H9 (cell line): ENCODE measurements around the gene TARP.

ENCODE experiments used
- DNase-seq: peaks from one replicate; pipeline ENCODE4 v3.0.0-alpha.2; 2017
- H2AFZ ChIP-seq: one replicate; pipeline ENCODE4 v1.6.1; 2013; ENCODE audit warnings: mild to moderate bottlenecking, low read length, control low read depth, moderate library complexity
- H2AK5ac ChIP-seq: 2 replicates; pipeline ENCODE4 v1.6.1; 2013; ENCODE audit warnings: low read length, control low read depth, mixed read lengths; ENCODE audit not compliant: insufficient read length
- H2BK120ac ChIP-seq: one replicate; pipeline ENCODE4 v1.6.1; 2013; ENCODE audit warnings: low read depth, mild to moderate bottlenecking, low read length, control low read depth, inconsistent platforms; ENCODE audit not compliant: poor library complexity, severe bottlenecking
- H2BK12ac ChIP-seq: 2 replicates; pipeline ENCODE4 v1.6.1; 2013; ENCODE audit warnings: low read length, control low read depth, mixed read lengths, low read depth; ENCODE audit not compliant: insufficient read length
- H2BK15ac ChIP-seq: 2 replicates; pipeline ENCODE4 v1.6.1; 2013; ENCODE audit warnings: low read depth, low read length, control low read depth
- H2BK20ac ChIP-seq: one replicate; pipeline ENCODE4 v1.6.1; 2013; ENCODE audit warnings: low read depth, mild to moderate bottlenecking, low read length, control low read depth, inconsistent platforms; ENCODE audit not compliant: poor library complexity, severe bottlenecking
- H2BK5ac ChIP-seq: 2 replicates; pipeline ENCODE4 v1.6.1; 2013; ENCODE audit warnings: low read length, control low read depth, mixed read lengths; ENCODE audit not compliant: insufficient read length
- H3K14ac ChIP-seq: 2 replicates; pipeline ENCODE4 v1.6.1; 2013; ENCODE audit warnings: low read length, control low read depth; ENCODE audit not compliant: insufficient read depth
- H3K18ac ChIP-seq: 2 replicates; pipeline ENCODE4 v1.6.1; 2013; ENCODE audit warnings: low read depth, mild to moderate bottlenecking, mixed read lengths, low read length, control low read depth; ENCODE audit not compliant: insufficient read length
- H3K23ac ChIP-seq: 2 replicates; pipeline ENCODE4 v1.6.1; 2013; ENCODE audit warnings: low read length, control low read depth, mixed read lengths, low read depth; ENCODE audit not compliant: insufficient read length
- H3K23me2 ChIP-seq: 2 replicates; pipeline ENCODE4 v1.6.1; 2013; ENCODE audit warnings: low read depth, mild to moderate bottlenecking, mixed read lengths, low read length, control low read depth; ENCODE audit not compliant: insufficient read length, poor library complexity, severe bottlenecking
- H3K27ac ChIP-seq: 2 replicates; pipeline ENCODE4 v1.5.1; 2013; ENCODE audit warnings: low read length, control low read depth, mixed read lengths, low read depth; ENCODE audit not compliant: insufficient read length
- H3K27me3 ChIP-seq: 2 replicates; pipeline ENCODE4 v1.6.1; 2013; ENCODE audit warnings: low read length, control low read depth, inconsistent platforms; ENCODE audit not compliant: insufficient read depth
- H3K4ac ChIP-seq: 2 replicates; pipeline ENCODE4 v1.6.1; 2013; ENCODE audit warnings: low read depth, mild to moderate bottlenecking, control low read depth, inconsistent platforms, low read length, moderate library complexity
- H3K4me1 ChIP-seq: 2 replicates; pipeline ENCODE4 v1.6.1; 2013; ENCODE audit warnings: low read length, control low read depth, inconsistent platforms; ENCODE audit not compliant: insufficient read depth
- H3K4me2 ChIP-seq: 2 replicates; pipeline ENCODE4 v1.6.1; 2013; ENCODE audit warnings: low read length, control low read depth, mixed read lengths; ENCODE audit not compliant: insufficient read length, insufficient read depth
- H3K56ac ChIP-seq: 2 replicates; pipeline ENCODE4 v1.6.1; 2013; ENCODE audit warnings: low read depth, mild to moderate bottlenecking, mixed read lengths, low read length, control low read depth; ENCODE audit not compliant: insufficient read length
- H3K79me1 ChIP-seq: 2 replicates; pipeline ENCODE4 v1.6.1; 2013; ENCODE audit warnings: low read depth, mild to moderate bottlenecking, moderate library complexity, low read length, control low read depth, inconsistent platforms; ENCODE audit not compliant: insufficient read depth, poor library complexity, severe bottlenecking
- H3K79me2 ChIP-seq: 2 replicates; pipeline ENCODE4 v1.6.1; 2013; ENCODE audit warnings: low read length, control low read depth, inconsistent platforms; ENCODE audit not compliant: insufficient read depth
- H3K9ac ChIP-seq: 2 replicates; pipeline ENCODE4 v1.6.1; 2013; ENCODE audit warnings: low read length, control low read depth, mixed read lengths; ENCODE audit not compliant: insufficient read length; ENCODE audit errors: extremely low read depth
- H3K9me3 ChIP-seq: one replicate; pipeline ENCODE4 v1.6.1; 2013; ENCODE audit warnings: low read depth, low read length, inconsistent platforms; ENCODE audit not compliant: control insufficient read depth
- H3T11ph ChIP-seq: one replicate; pipeline ENCODE4 v1.6.1; 2013; ENCODE audit warnings: mild to moderate bottlenecking, low read length, control low read depth, inconsistent platforms
- H4K20me1 ChIP-seq: one replicate; pipeline ENCODE4 v1.6.1; 2013; ENCODE audit not compliant: control insufficient read depth, insufficient read length, insufficient read depth
- H4K5ac ChIP-seq: 2 replicates; pipeline ENCODE4 v1.6.1; 2013; ENCODE audit warnings: low read depth, mild to moderate bottlenecking, mixed read lengths, low read length, control low read depth; ENCODE audit not compliant: insufficient read length
- H4K8ac ChIP-seq: replicated peaks from 2 replicates; pipeline ENCODE4 v1.6.1; 2013; ENCODE audit warnings: low read length, control low read depth, mixed read lengths, low read depth; ENCODE audit not compliant: insufficient read length
- H4K91ac ChIP-seq: 2 replicates; pipeline ENCODE4 v1.6.1; 2013; ENCODE audit warnings: low read depth, mild to moderate bottlenecking, moderate library complexity, mixed read lengths, low read length, control low read depth; ENCODE audit not compliant: insufficient read length
- H3K27ac Mint-ChIP-seq, 3 experiments: 2 replicates in 2 of 3; 3 replicates in 1 of 3; pipeline ENCODE4 v1.8.0; 2020 to 2021; ENCODE audit warnings: mixed read lengths in 3 of 3, mild to moderate bottlenecking in 1 of 3, moderate library complexity in 1 of 3
- H3K27me3 Mint-ChIP-seq: 2 replicates; pipeline ENCODE4 v1.8.0; 2021; ENCODE audit warnings: low read depth, mild to moderate bottlenecking, moderate library complexity, mixed read lengths
- H3K36me3 Mint-ChIP-seq, 3 experiments: 2 replicates in 2 of 3; 3 replicates in 1 of 3; pipeline ENCODE4 v1.8.0; 2020 to 2021; ENCODE audit warnings: low read depth in 3 of 3, mixed read lengths in 3 of 3; ENCODE audit not compliant: insufficient read depth in 1 of 3
- H3K4me1 Mint-ChIP-seq, 2 experiments: 2 replicates each; pipeline ENCODE4 v1.8.0; 2020; ENCODE audit warnings: mixed read lengths in 2 of 2
- H3K4me3 Mint-ChIP-seq, 2 experiments: 2 replicates in 1 of 2; 3 replicates in 1 of 2; pipeline ENCODE4 v1.8.0; 2020 to 2021; ENCODE audit warnings: mild to moderate bottlenecking in 2 of 2, mixed read lengths in 2 of 2, moderate library complexity in 1 of 2
- H3K9me3 Mint-ChIP-seq, 2 experiments: 2 replicates in 1 of 2; 3 replicates in 1 of 2; pipeline ENCODE4 v1.8.0; 2020; ENCODE audit warnings: mild to moderate bottlenecking in 2 of 2, mixed read lengths in 2 of 2, moderate library complexity in 1 of 2
- WGBS: extraction: QIAGEN DNeasy Blood & Tissue Kit; methylation state at CpG from one replicate; pipeline ENCODE4 v1.1.7; 2013; ENCODE audit warnings: missing lambda C conversion rate, low lambda C conversion rate, mixed read lengths; ENCODE audit not compliant: insufficient read length; ENCODE audit errors: extremely low coverage; 5-methylcytosine and 5-hydroxymethylcytosine counted together
- TF ChIP-seq, protein P1 (sequence below): fragments of 200-600 bp; sonication (generic); conservative IDR thresholded peaks from 3 replicates; pipeline ENCODE4 v1.8.0; 2021; ENCODE audit warnings: antibody characterized with exemption, mild to moderate bottlenecking

TARP gene

GRCh38 chr7:38316733-38317360 is 43.4 kb upstream of the TARP start:
- no peak overlapping the region for H3K23ac ChIP-seq
- no peak overlapping the region for H2BK120ac ChIP-seq
- no peaks in the 10 kb centered on the region for H3K23me2 ChIP-seq
- no peak overlapping the region for H3K27ac Mint-ChIP-seq
- peaks cover 13 to 19% of the 10 kb centered on the region in 2 experiments for H3K4me1 Mint-ChIP-seq
- TF ChIP-seq, protein P1, sequence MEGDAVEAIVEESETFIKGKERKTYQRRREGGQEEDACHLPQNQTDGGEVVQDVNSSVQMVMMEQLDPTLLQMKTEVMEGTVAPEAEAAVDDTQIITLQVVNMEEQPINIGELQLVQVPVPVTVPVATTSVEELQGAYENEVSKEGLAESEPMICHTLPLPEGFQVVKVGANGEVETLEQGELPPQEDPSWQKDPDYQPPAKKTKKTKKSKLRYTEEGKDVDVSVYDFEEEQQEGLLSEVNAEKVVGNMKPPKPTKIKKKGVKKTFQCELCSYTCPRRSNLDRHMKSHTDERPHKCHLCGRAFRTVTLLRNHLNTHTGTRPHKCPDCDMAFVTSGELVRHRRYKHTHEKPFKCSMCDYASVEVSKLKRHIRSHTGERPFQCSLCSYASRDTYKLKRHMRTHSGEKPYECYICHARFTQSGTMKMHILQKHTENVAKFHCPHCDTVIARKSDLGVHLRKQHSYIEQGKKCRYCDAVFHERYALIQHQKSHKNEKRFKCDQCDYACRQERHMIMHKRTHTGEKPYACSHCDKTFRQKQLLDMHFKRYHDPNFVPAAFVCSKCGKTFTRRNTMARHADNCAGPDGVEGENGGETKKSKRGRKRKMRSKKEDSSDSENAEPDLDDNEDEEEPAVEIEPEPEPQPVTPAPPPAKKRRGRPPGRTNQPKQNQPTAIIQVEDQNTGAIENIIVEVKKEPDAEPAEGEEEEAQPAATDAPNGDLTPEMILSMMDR, result no peak
- no peak for DNase-seq
- no CpG with 5 or more reads among the region's 8 CpGs for WGBS
- no peak overlapping the region for H3K18ac ChIP-seq
- 0 out of 2 replicates have a peak, but pooled peaks cover 4% of the 10 kb centered on the region for H3K4me1 ChIP-seq
- H3K9me3 ChIP-seq, result no peaks in the 10 kb centered on the region
- no peaks in the 10 kb centered on the region for H3K79me1 ChIP-seq
- no peak overlapping the region for H3K4me3 Mint-ChIP-seq
- no peak overlapping the region for H2AK5ac ChIP-seq
- no peak overlapping the region for H2BK5ac ChIP-seq
- no peak overlapping the region for H2BK15ac ChIP-seq
- H2AFZ ChIP-seq, result no peak overlapping the region
- H4K8ac ChIP-seq, result no peak overlapping the region
- H3T11ph ChIP-seq, result no peak overlapping the region
- H3K14ac ChIP-seq, result no peak overlapping the region
- no peak overlapping the region for H2BK12ac ChIP-seq
- H2BK20ac ChIP-seq, result no peak overlapping the region
- H4K20me1 ChIP-seq, result no peaks in the 10 kb centered on the region
- H4K5ac ChIP-seq, result no peak overlapping the region
- H3K27me3 ChIP-seq, result no peaks in the 10 kb centered on the region
- no peaks in the 10 kb centered on the region for H3K27me3 Mint-ChIP-seq
- no peak overlapping the region for H3K56ac ChIP-seq
- no peak overlapping the region for H3K27ac ChIP-seq
- no peak overlapping the region for H3K4me2 ChIP-seq
- no peaks in the 10 kb centered on the region for H3K36me3 Mint-ChIP-seq
- no peak overlapping the region for H3K4ac ChIP-seq
- H4K91ac ChIP-seq, result no peak overlapping the region
- no peaks in the 10 kb centered on the region for H3K9me3 Mint-ChIP-seq
- H3K79me2 ChIP-seq, result no peaks in the 10 kb centered on the region
- no peak overlapping the region for H3K9ac ChIP-seq
